Panc1 (cell line): Measurements from ENCODE around the gene MSRB3.

Source experiments
- POLR2AphosphoS5 ChIP-seq: IDR thresholded peaks from 2 replicates; pipeline ENCODE4 v1.6.1; 2012; ENCODE audit warnings: mild to moderate bottlenecking, low read depth, low read length, moderate library complexity
- SIN3A ChIP-seq: IDR thresholded peaks from 2 replicates; pipeline ENCODE4 v1.6.1; 2012; ENCODE audit warnings: low read depth, mild to moderate bottlenecking, low read length, moderate library complexity, borderline replicate concordance; ENCODE audit not compliant: insufficient read depth
- TF ChIP-seq, protein P1 (sequence below): fragments of 450-650 bp; IDR thresholded peaks from 2 replicates; pipeline ENCODE4 v1.5.1; 2017; ENCODE audit warnings: mild to moderate bottlenecking
- TF ChIP-seq, protein P2 (sequence below), 2 experiments: IDR thresholded peaks; 2 replicates each; pipeline ENCODE4 v1.6.1; 2011 to 2012; ENCODE audit warnings: low read depth in 2 of 2, control low read depth in 1 of 2, low read length in 1 of 2, mild to moderate bottlenecking in 1 of 2, moderate library complexity in 1 of 2; ENCODE audit not compliant: insufficient read depth in 1 of 2

DNA sequence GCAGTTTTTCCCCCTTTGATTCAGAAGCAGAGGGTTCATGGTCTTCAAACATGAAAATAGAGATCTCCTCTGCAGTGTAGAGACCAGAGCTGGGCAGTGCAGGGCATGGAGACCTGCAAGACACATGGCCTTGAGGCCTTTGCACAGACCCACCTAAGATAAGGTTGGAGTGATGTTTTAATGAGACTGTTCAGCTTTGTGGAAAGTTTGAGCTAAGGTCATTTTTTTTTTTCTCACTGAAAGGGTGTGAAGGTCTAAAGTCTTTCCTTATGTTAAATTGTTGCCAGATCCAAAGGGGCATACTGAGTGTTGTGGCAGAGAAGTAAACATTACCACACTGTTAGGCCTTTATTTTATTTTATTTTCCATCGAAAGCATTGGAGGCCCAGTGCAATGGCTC, 185.1 kb downstream of the MSRB3 start:
- TF ChIP-seq, protein P1, sequence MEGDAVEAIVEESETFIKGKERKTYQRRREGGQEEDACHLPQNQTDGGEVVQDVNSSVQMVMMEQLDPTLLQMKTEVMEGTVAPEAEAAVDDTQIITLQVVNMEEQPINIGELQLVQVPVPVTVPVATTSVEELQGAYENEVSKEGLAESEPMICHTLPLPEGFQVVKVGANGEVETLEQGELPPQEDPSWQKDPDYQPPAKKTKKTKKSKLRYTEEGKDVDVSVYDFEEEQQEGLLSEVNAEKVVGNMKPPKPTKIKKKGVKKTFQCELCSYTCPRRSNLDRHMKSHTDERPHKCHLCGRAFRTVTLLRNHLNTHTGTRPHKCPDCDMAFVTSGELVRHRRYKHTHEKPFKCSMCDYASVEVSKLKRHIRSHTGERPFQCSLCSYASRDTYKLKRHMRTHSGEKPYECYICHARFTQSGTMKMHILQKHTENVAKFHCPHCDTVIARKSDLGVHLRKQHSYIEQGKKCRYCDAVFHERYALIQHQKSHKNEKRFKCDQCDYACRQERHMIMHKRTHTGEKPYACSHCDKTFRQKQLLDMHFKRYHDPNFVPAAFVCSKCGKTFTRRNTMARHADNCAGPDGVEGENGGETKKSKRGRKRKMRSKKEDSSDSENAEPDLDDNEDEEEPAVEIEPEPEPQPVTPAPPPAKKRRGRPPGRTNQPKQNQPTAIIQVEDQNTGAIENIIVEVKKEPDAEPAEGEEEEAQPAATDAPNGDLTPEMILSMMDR = no peak
- no peak for TF ChIP-seq SIN3A
- no peak for TF ChIP-seq POLR2AphosphoS5
- TF ChIP-seq, protein P2, sequence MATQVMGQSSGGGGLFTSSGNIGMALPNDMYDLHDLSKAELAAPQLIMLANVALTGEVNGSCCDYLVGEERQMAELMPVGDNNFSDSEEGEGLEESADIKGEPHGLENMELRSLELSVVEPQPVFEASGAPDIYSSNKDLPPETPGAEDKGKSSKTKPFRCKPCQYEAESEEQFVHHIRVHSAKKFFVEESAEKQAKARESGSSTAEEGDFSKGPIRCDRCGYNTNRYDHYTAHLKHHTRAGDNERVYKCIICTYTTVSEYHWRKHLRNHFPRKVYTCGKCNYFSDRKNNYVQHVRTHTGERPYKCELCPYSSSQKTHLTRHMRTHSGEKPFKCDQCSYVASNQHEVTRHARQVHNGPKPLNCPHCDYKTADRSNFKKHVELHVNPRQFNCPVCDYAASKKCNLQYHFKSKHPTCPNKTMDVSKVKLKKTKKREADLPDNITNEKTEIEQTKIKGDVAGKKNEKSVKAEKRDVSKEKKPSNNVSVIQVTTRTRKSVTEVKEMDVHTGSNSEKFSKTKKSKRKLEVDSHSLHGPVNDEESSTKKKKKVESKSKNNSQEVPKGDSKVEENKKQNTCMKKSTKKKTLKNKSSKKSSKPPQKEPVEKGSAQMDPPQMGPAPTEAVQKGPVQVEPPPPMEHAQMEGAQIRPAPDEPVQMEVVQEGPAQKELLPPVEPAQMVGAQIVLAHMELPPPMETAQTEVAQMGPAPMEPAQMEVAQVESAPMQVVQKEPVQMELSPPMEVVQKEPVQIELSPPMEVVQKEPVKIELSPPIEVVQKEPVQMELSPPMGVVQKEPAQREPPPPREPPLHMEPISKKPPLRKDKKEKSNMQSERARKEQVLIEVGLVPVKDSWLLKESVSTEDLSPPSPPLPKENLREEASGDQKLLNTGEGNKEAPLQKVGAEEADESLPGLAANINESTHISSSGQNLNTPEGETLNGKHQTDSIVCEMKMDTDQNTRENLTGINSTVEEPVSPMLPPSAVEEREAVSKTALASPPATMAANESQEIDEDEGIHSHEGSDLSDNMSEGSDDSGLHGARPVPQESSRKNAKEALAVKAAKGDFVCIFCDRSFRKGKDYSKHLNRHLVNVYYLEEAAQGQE (IDR thresholded peaks at IDR 0.05; ENCODE audit: insufficient read depth in 1 of 2, low read depth in 2 of 2, low read length in 1 of 2) = no peak
